Endothelial cell of umbilical vein (primary cell): Measurements from ENCODE around the gene CWF19L2.

Experiments
- EZH2 ChIP-seq: IDR thresholded peaks from 2 replicates; pipeline ENCODE4 v1.6.1; 2012; ENCODE audit warnings: borderline replicate concordance, low read depth, mild to moderate bottlenecking, moderate library complexity, low read length, inconsistent platforms; ENCODE audit not compliant: severe bottlenecking
- FOS ChIP-seq: IDR thresholded peaks from 2 replicates; pipeline ENCODE4 v1.6.1; 2011; ENCODE audit warnings: mild to moderate bottlenecking, low read length, moderate library complexity, borderline replicate concordance; ENCODE audit not compliant: insufficient read depth
- GATA2 ChIP-seq: IDR thresholded peaks from 2 replicates; pipeline ENCODE4 v1.7.0; 2011; ENCODE audit warnings: low read depth, mild to moderate bottlenecking, moderate library complexity, mixed read lengths, low read length; ENCODE audit not compliant: insufficient read length, insufficient read depth
- JUN ChIP-seq: IDR thresholded peaks from 2 replicates; pipeline ENCODE4 v1.6.1; 2011; ENCODE audit warnings: borderline replicate concordance, low read depth; ENCODE audit not compliant: insufficient read length, insufficient read depth
- MYC ChIP-seq: IDR thresholded peaks from one replicate; pipeline ENCODE4 v1.6.1; 2011; ENCODE audit warnings: mild to moderate bottlenecking, low read depth, low read length
- POLR2A ChIP-seq: IDR thresholded peaks from 2 replicates; pipeline ENCODE4 v1.6.1; 2012; ENCODE audit warnings: low read depth, mild to moderate bottlenecking, control low read depth, low read length
- POLR2AphosphoS5 ChIP-seq: IDR thresholded peaks from 2 replicates; pipeline ENCODE4 v1.6.1; 2012; ENCODE audit warnings: low read depth, mild to moderate bottlenecking, control low read depth, low read length, moderate library complexity; ENCODE audit not compliant: insufficient read depth
- TF ChIP-seq, protein P1 (sequence below): IDR thresholded peaks from 2 replicates; pipeline ENCODE4 v1.6.1; 2011; ENCODE audit not compliant: insufficient read depth, insufficient read length
- TF ChIP-seq, protein P2 (sequence below), 2 donors: IDR thresholded peaks; 1 replicate in 1 of 2; 2 replicates in 1 of 2; pipeline ENCODE4 v1.5.1; 2011; ENCODE audit warnings: low read length in 2 of 2, mild to moderate bottlenecking in 2 of 2, moderate library complexity in 2 of 2, control low read depth in 1 of 2, inconsistent platforms in 1 of 2, low read depth in 1 of 2; ENCODE audit not compliant: insufficient read depth in 1 of 2; ENCODE audit errors: extremely low read depth in 1 of 2

DNA sequence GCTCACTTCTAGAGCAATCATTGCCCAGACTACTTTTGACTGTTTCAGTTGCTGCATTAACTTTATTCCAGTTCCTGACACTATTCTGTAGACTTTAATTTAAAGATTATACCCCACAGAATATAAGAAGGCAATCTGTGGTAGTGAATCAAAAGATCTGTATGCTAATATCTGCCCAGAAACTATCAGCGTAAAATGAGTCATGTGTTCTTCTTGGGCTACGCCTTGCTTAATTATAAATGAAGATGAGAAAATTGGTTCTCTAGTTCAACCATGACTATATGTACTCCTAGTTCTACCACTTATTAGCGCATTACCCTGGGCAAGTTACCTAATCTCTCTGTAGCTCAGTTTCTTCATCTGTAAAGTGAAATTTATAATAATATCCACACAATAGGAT, 128.5 kb downstream of the CWF19L2 start:
- TF ChIP-seq, protein P1, sequence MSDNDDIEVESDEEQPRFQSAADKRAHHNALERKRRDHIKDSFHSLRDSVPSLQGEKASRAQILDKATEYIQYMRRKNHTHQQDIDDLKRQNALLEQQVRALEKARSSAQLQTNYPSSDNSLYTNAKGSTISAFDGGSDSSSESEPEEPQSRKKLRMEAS: no peak
- TF ChIP-seq, protein P2, sequence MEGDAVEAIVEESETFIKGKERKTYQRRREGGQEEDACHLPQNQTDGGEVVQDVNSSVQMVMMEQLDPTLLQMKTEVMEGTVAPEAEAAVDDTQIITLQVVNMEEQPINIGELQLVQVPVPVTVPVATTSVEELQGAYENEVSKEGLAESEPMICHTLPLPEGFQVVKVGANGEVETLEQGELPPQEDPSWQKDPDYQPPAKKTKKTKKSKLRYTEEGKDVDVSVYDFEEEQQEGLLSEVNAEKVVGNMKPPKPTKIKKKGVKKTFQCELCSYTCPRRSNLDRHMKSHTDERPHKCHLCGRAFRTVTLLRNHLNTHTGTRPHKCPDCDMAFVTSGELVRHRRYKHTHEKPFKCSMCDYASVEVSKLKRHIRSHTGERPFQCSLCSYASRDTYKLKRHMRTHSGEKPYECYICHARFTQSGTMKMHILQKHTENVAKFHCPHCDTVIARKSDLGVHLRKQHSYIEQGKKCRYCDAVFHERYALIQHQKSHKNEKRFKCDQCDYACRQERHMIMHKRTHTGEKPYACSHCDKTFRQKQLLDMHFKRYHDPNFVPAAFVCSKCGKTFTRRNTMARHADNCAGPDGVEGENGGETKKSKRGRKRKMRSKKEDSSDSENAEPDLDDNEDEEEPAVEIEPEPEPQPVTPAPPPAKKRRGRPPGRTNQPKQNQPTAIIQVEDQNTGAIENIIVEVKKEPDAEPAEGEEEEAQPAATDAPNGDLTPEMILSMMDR (IDR thresholded peaks at IDR 0.05; ENCODE audit: extremely low read depth in 1 of 2, insufficient read depth in 1 of 2, low read depth in 1 of 2, low read length in 2 of 2): no peak
- TF ChIP-seq POLR2A (no peak), FOS (no peak), EZH2 (no peak), POLR2AphosphoS5 (no peak), MYC (no peak), JUN (no peak), GATA2 (no peak)
